CD14-positive monocyte (primary cell): ENCODE measurements around the gene HMCN2. TPM values are rescaled to one million over a fixed set of nuclear protein-coding genes. Genes with fewer than 3 reads are reported as not detected.

ENCODE experiments used
- DNase-seq, 3 donors: peaks; one replicate each; pipeline ENCODE4 v3.0.0-alpha.2; 2011 to 2022
- H2AFZ ChIP-seq: 2 replicates; pipeline ENCODE4 v1.6.0; 2012; ENCODE audit warnings: mild to moderate bottlenecking, low read depth, low read length, inconsistent platforms; ENCODE audit not compliant: insufficient read depth, poor library complexity, severe bottlenecking
- H3K27ac ChIP-seq, 2 donors: 1 replicate in 1 of 2; 2 replicates in 1 of 2; pipeline ENCODE4 v1.5.1; 2012 to 2013; ENCODE audit warnings: low read length in 2 of 2, control low read depth in 1 of 2, inconsistent platforms in 1 of 2, low read depth in 1 of 2, mild to moderate bottlenecking in 1 of 2
- H3K27me3 ChIP-seq, 2 donors: one replicate each; pipeline versions ENCODE4 v1.6.0 to v1.6.1; 2011 to 2013; ENCODE audit warnings: low read length in 2 of 2; ENCODE audit not compliant: control insufficient read depth in 2 of 2, insufficient read depth in 2 of 2
- H3K36me3 ChIP-seq, 2 donors: replicated peaks in 1 of 2; 1 replicate in 1 of 2; 2 replicates in 1 of 2; pipeline versions ENCODE4 v1.5.1 to v1.6.1; 2012 to 2013; ENCODE audit warnings: low read length in 2 of 2, control low read depth in 1 of 2, inconsistent platforms in 1 of 2, mild to moderate bottlenecking in 1 of 2; ENCODE audit not compliant: insufficient read depth in 2 of 2, control insufficient read depth in 1 of 2
- H3K4me1 ChIP-seq, 2 donors: 1 replicate in 1 of 2; 2 replicates in 1 of 2; pipeline versions ENCODE4 v1.5.1 to v1.6.1; 2012 to 2013; ENCODE audit warnings: low read length in 2 of 2, control low read depth in 1 of 2, inconsistent platforms in 1 of 2, mild to moderate bottlenecking in 1 of 2, moderate library complexity in 1 of 2; ENCODE audit not compliant: insufficient read depth in 2 of 2, control insufficient read depth in 1 of 2
- H3K4me2 ChIP-seq: replicated peaks from 2 replicates; pipeline ENCODE3; 2012; ENCODE audit warnings: low read length, moderate library complexity, mild to moderate bottlenecking; ENCODE audit not compliant: poor library complexity, severe bottlenecking; ENCODE audit errors: extremely low read depth
- H3K4me3 ChIP-seq, 3 experiments: fragments of 200-600 bp in 1 of 3; sonication (generic) in 1 of 3; replicated peaks in 1 of 3; 1 replicate in 2 of 3; 2 replicates in 1 of 3; pipeline ENCODE4 v1.5.1; 2011 to 2013; ENCODE audit warnings: low read length in 3 of 3, mild to moderate bottlenecking in 3 of 3, control low read depth in 2 of 3, low read depth in 2 of 3, inconsistent platforms in 1 of 3, moderate library complexity in 1 of 3
- H3K79me2 ChIP-seq: 2 replicates; pipeline ENCODE4 v1.6.0; 2012; ENCODE audit warnings: mild to moderate bottlenecking, control low read depth, inconsistent platforms, low read length, moderate library complexity; ENCODE audit not compliant: insufficient read depth
- H3K9ac ChIP-seq: 2 replicates; pipeline ENCODE4 v1.6.0; 2017; ENCODE audit warnings: low read length, mild to moderate bottlenecking; ENCODE audit not compliant: insufficient read depth, poor library complexity, severe bottlenecking
- H3K9me3 ChIP-seq, 2 donors: replicated peaks in 1 of 2; 1 replicate in 1 of 2; 2 replicates in 1 of 2; pipeline versions ENCODE4 v1.5.1 to v1.6.1; 2012 to 2013; ENCODE audit warnings: low read length in 2 of 2, control low read depth in 1 of 2; ENCODE audit not compliant: control insufficient read depth in 1 of 2, insufficient read depth in 1 of 2
- H4K20me1 ChIP-seq: 2 replicates; pipeline ENCODE4 v1.6.0; 2012; ENCODE audit warnings: mild to moderate bottlenecking, low read length, control low read depth, moderate library complexity; ENCODE audit not compliant: insufficient read depth
- H3K27ac Mint-ChIP-seq, 7 donors: one replicate each; pipeline ENCODE4 v1.8.0; 2020; ENCODE audit warnings: mild to moderate bottlenecking in 7 of 7, mixed read lengths in 7 of 7, moderate library complexity in 6 of 7, inconsistent platforms in 2 of 7
- H3K27me3 Mint-ChIP-seq, 3 donors: one replicate each; pipeline ENCODE4 v1.8.0; 2021 to 2022; ENCODE audit warnings: low read depth in 3 of 3, mild to moderate bottlenecking in 3 of 3, mixed read lengths in 3 of 3, moderate library complexity in 3 of 3, inconsistent platforms in 1 of 3
- H3K36me3 Mint-ChIP-seq, 2 donors: one replicate each; pipeline ENCODE4 v1.8.0; 2020; ENCODE audit warnings: mixed read lengths in 2 of 2, inconsistent platforms in 1 of 2, mild to moderate bottlenecking in 1 of 2
- H3K4me1 Mint-ChIP-seq: one replicate; pipeline ENCODE4 v1.8.0; 2020; ENCODE audit warnings: mild to moderate bottlenecking, mixed read lengths
- H3K4me3 Mint-ChIP-seq, 2 donors: one replicate each; pipeline ENCODE4 v1.8.0; 2020; ENCODE audit warnings: mild to moderate bottlenecking in 2 of 2, mixed read lengths in 2 of 2, moderate library complexity in 1 of 2
- H3K9me3 Mint-ChIP-seq, 7 donors: one replicate each; pipeline ENCODE4 v1.8.0; 2020 to 2022; ENCODE audit warnings: mixed read lengths in 7 of 7, mild to moderate bottlenecking in 6 of 7, moderate library complexity in 6 of 7, inconsistent platforms in 2 of 7
- CTCF ChIP-seq: fragments of 200-600 bp; IDR thresholded peaks from one replicate; pipeline ENCODE4 v1.8.0; 2022; ENCODE audit warnings: antibody characterized with exemption, mild to moderate bottlenecking
- whole genome bisulfite sequencing: methylation state at CpG from one replicate; pipeline ENCODE4 v1.1.5; 2013; ENCODE audit warnings: missing lambda C conversion rate; ENCODE audit not compliant: insufficient coverage; 5-methylcytosine and 5-hydroxymethylcytosine counted together
- intact Hi-C, 2 donors: fragments of 100-400 bp; cut with micrococcal nuclease; formaldehyde crosslinking; loops; one replicate each; pipeline versions ENCODE4 v1.15.0 to v1.15.1; 2023
- polyA plus RNA-seq, 3 donors: library from polyadenylated mRNA; depleted of rRNA in 1 of 3; unstranded in 2 of 3; stranded (reverse) in 1 of 3; fragments of 300-500 nt in 2 of 3; fragments of >200 nt in 1 of 3; fragmentation: Illumina TruSeq in 2 of 3; gene quantifications; 1 replicate in 2 of 3; 2 replicates in 1 of 3; pipeline ENCODE4 v1.2.3, GENCODE V29; 2012 to 2021

The HMCN2 gene
- polyA plus RNA-seq, 3 donors, result not detected

DNA sequence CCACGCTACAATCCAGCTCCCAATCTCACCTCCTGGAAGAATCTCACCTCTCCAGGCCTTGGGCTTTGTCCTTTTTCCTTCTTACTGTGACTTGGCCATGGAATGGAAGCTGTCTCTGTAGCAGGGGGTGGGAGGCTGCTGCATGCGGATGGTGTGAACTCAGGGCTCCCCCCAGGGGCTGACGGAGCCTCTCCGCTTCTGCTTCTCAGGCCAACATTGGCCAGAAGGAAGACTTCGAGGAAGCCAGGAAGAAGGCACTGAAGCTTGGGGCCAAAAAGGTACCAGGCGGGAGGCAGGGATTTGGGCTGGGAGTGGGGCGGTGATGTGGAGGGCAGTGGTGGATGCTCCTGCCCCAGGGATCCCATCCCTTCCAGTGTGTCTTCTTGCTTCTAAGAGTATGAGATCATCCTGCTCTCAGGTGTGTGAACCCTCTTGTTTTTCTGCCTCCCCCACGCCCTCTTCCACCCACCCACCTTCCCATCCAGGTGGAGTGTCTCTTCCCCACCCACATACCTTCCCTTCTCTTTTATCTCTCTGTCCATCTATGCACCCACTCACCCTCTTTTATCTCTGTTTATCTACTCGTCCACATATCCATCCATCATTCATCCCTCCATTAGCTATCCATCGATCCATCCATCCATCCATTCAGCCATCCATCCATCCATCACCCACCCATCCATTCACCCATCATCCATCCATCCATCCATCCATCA lies 188.7 kb downstream of the HMCN2 start:
- Histone ChIP-seq H3K27me3 (no peaks in the 10 kb centered on the region), H3K36me3 (no peaks in the 10 kb centered on the region)
- WGBS, result 96% methylated on average over 6 of the region's 10 CpGs

GRCh38 chr9:130454812-130455325 lies 189.3 kb downstream of the HMCN2 start:
- Mint-ChIP-seq H3K4me1 (no peaks in the 10 kb centered on the region), H3K27me3 (peaks cover 10 to 31% (median 31%) of the 10 kb centered on the region in 3 donors), H3K9me3 (no peaks in the 10 kb centered on the region), H3K4me3 (no peak overlapping the region), H3K36me3 (no peaks in the 10 kb centered on the region), H3K27ac (no peak overlapping the region)
- DNase-seq, result no peak
- intact Hi-C loops, result no loop called here
- Histone ChIP-seq H4K20me1 (no peaks in the 10 kb centered on the region), H3K4me3 (no peak overlapping the region), H3K4me1 (no peaks in the 10 kb centered on the region), H3K36me3 (no peaks in the 10 kb centered on the region), H3K4me2 (no peak overlapping the region), H3K27ac (no peak overlapping the region), H3K9me3 (no peaks in the 10 kb centered on the region), H3K9ac (no peak overlapping the region), H2AFZ (no peak overlapping the region), H3K79me2 (no peaks in the 10 kb centered on the region), H3K27me3 (no peaks in the 10 kb centered on the region)
- TF ChIP-seq CTCF, result no peak
- WGBS, result 30% methylated on average over 3 of the region's 3 CpGs

More for the DNA sequence above, 188.7 kb downstream of the HMCN2 start:
- Mint-ChIP-seq H3K27me3 (peaks cover 13 to 34% (median 32%) of the 10 kb centered on the region in 3 donors), H3K36me3 (no peaks in the 10 kb centered on the region), H3K4me3 (no peak overlapping the region), H3K4me1 (no peaks in the 10 kb centered on the region), H3K27ac (no peak overlapping the region), H3K9me3 (no peaks in the 10 kb centered on the region)
- no peak overlapping the region for H3K4me3 ChIP-seq
- intact Hi-C loops, result no loop called here
- no peak for TF ChIP-seq CTCF
- H3K9ac ChIP-seq, result no peak overlapping the region
- no peaks in the 10 kb centered on the region for H3K4me1 ChIP-seq
- no peaks in the 10 kb centered on the region for H3K79me2 ChIP-seq
- H3K27ac ChIP-seq, result no peak overlapping the region
- H4K20me1 ChIP-seq, result no peaks in the 10 kb centered on the region
- H3K9me3 ChIP-seq, result no peaks in the 10 kb centered on the region
- DNase-seq, result no peak
- no peak overlapping the region for H3K4me2 ChIP-seq
- no peak overlapping the region for H2AFZ ChIP-seq
